ENCODE data around the gene TAL1. TPM values are rescaled to one million over a fixed set of nuclear protein-coding genes. Genes with fewer than 3 reads are reported as not detected.
A peak's percentile ranks its signal among the peaks of the same experiment; 100 is the strongest.

TAL1 gene
- total and polyA plus RNA-seq, 2 of the 13 experiments (the other 11 are each of a cell fraction or from before 2014, with no cell fraction given): 0.05 TPM; not detected in 1

DNA sequence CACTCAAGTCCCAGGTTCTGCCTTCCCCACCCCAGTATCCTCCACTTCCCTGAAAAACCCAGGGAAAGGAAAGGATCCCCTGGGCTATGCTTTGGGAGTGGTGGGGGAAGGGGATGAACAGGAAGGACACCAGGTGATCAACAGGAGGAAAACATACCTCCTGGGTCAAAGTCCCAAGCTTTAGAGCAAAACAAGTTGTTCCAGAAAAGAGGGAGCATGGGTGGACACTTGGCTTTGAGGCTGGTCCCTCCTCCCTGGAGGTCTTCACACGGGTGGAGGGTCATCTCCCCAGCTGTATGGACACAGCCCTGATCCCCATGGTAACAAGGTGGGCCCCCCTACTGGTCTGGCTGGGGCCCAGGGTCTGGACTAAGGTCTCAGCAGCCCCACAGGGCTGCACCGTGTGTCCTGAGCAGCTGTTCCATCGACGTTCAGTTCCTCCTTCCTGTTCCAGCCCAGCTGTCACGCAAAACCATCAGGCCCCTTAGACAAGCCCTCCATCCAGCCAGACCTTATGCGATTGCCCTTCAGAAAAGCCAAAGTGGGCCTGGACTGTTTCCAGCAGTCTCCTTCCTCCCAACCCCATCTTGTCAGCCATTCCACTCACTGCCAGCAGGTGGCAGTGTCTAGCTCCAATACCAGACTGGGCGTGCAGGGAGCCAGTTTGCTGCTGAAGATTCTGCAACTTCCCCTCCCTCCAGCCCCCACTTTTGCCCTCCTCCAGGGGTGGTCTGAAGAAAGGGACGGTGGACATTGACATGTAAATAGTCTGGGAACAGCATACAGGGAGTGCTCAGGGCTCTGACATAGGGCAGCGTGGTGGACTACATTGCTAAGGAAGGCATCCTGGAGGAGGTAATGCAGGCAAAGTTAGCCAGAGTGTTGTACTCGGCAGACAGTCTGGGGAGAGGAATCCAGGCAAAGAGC is 39.3 kb downstream of the TAL1 start (continued):
- TF ChIP-seq, protein P1, sequence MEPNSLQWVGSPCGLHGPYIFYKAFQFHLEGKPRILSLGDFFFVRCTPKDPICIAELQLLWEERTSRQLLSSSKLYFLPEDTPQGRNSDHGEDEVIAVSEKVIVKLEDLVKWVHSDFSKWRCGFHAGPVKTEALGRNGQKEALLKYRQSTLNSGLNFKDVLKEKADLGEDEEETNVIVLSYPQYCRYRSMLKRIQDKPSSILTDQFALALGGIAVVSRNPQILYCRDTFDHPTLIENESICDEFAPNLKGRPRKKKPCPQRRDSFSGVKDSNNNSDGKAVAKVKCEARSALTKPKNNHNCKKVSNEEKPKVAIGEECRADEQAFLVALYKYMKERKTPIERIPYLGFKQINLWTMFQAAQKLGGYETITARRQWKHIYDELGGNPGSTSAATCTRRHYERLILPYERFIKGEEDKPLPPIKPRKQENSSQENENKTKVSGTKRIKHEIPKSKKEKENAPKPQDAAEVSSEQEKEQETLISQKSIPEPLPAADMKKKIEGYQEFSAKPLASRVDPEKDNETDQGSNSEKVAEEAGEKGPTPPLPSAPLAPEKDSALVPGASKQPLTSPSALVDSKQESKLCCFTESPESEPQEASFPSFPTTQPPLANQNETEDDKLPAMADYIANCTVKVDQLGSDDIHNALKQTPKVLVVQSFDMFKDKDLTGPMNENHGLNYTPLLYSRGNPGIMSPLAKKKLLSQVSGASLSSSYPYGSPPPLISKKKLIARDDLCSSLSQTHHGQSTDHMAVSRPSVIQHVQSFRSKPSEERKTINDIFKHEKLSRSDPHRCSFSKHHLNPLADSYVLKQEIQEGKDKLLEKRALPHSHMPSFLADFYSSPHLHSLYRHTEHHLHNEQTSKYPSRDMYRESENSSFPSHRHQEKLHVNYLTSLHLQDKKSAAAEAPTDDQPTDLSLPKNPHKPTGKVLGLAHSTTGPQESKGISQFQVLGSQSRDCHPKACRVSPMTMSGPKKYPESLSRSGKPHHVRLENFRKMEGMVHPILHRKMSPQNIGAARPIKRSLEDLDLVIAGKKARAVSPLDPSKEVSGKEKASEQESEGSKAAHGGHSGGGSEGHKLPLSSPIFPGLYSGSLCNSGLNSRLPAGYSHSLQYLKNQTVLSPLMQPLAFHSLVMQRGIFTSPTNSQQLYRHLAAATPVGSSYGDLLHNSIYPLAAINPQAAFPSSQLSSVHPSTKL (CRISPR knock-in tag; IDR thresholded peaks at IDR 0.05): peak; percentile 40; the same call in 1 of the 2 replicates
- TF ChIP-seq ZNF629 (CRISPR knock-in tag; conservative IDR thresholded peaks at IDR 0.05) (peak; percentile 42; the same call in 1 of the 2 replicates), CEBPG (CRISPR knock-in tag; IDR thresholded peaks at IDR 0.05) (no peak; the same call in 1 of the 2 replicates), MTF2 (CRISPR knock-in tag; IDR thresholded peaks at IDR 0.05; ENCODE audit: borderline replicate concordance) (no peak; the same call in 1 of the 2 replicates), RELA (CRISPR knock-in tag; IDR thresholded peaks at IDR 0.05) (0 out of 2 replicates have a peak, but pooled peaks have one; percentile 57), STAG1 (CRISPR knock-in tag; IDR thresholded peaks at IDR 0.05) (peak; percentile 81), TBL1XR1 (IDR thresholded peaks at IDR 0.05; ENCODE audit: borderline replicate concordance, low read length, partially characterized antibody) (no peak), RARA (CRISPR knock-in tag; IDR thresholded peaks at IDR 0.05) (peak; percentile 80), HNF4A (CRISPR knock-in tag; IDR thresholded peaks at IDR 0.05) (peak; percentile 93), CHD2 (IDR thresholded peaks at IDR 0.05; ENCODE audit: low read depth, low read length) (no peak), GTF3A (CRISPR knock-in tag; conservative IDR thresholded peaks at IDR 0.05) (no peak), ZKSCAN5 (CRISPR knock-in tag; IDR thresholded peaks at IDR 0.05) (no peak), SYNCRIP (IDR thresholded peaks at IDR 0.05; ENCODE audit: insufficient read depth, low read depth, low read length) (no peak), ZFP36L2 (CRISPR knock-in tag; IDR thresholded peaks at IDR 0.05) (no peak), AHR (CRISPR knock-in tag; IDR thresholded peaks at IDR 0.05) (0 out of 2 replicates have a peak, but pooled peaks have one; percentile 20), ZNF782 (CRISPR knock-in tag; IDR thresholded peaks at IDR 0.05; ENCODE audit: borderline replicate concordance) (no peak), TAF15 (IDR thresholded peaks at IDR 0.05; ENCODE audit: low read depth, low read length, poor library complexity, severe bottlenecking) (no peak), FOXA3 (CRISPR knock-in tag; IDR thresholded peaks at IDR 0.05) (peak; percentile 70), ZNF350 (CRISPR knock-in tag; IDR thresholded peaks at IDR 0.05; ENCODE audit: borderline replicate concordance, low read depth) (peak; percentile 18; the same call in 1 of the 2 replicates), ZNF225 (CRISPR knock-in tag; IDR thresholded peaks at IDR 0.05) (0 out of 2 replicates have a peak, but pooled peaks have one; percentile 42), POGZ (CRISPR knock-in tag; IDR thresholded peaks at IDR 0.05) (no peak; the same call in 1 of the 2 replicates), POLR2AphosphoS2 (IDR thresholded peaks at IDR 0.05; ENCODE audit: low read depth, low read length) (no peak), POLR2AphosphoS5 (IDR thresholded peaks at IDR 0.05; ENCODE audit: low read depth, low read length) (peak; percentile 46)
- TF ChIP-seq, protein P2, sequence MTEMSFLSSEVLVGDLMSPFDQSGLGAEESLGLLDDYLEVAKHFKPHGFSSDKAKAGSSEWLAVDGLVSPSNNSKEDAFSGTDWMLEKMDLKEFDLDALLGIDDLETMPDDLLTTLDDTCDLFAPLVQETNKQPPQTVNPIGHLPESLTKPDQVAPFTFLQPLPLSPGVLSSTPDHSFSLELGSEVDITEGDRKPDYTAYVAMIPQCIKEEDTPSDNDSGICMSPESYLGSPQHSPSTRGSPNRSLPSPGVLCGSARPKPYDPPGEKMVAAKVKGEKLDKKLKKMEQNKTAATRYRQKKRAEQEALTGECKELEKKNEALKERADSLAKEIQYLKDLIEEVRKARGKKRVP (CRISPR knock-in tag; IDR thresholded peaks at IDR 0.05): no peak
- TF ChIP-seq, protein P3, sequence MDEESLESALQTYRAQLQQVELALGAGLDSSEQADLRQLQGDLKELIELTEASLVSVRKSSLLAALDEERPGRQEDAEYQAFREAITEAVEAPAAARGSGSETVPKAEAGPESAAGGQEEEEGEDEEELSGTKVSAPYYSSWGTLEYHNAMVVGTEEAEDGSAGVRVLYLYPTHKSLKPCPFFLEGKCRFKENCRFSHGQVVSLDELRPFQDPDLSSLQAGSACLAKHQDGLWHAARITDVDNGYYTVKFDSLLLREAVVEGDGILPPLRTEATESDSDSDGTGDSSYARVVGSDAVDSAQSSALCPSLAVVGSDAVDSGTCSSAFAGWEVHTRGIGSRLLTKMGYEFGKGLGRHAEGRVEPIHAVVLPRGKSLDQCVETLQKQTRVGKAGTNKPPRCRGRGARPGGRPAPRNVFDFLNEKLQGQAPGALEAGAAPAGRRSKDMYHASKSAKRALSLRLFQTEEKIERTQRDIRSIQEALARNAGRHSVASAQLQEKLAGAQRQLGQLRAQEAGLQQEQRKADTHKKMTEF (CRISPR knock-in tag; IDR thresholded peaks at IDR 0.05): peak; percentile 59
